H1 (cell line): Measurements from ENCODE around the gene SLX4IP. TPM values are rescaled to one million over a fixed set of nuclear protein-coding genes. Genes with fewer than 3 reads are reported as not detected.

Experiments
- CTCF ChIA-PET: fragments of 300-600 bp; sonication (Branson Sonifier 250); formaldehyde crosslinking; loops from one replicate; lab custom pipeline; 2021; ENCODE audit not compliant: partially characterized antibody; lab: Charles Lee
- POLR2A ChIA-PET: fragments of 300-600 bp; sonication (Branson Sonifier 250); formaldehyde crosslinking; loops from one replicate; lab custom pipeline; 2021; ENCODE audit warnings: inconsistent platforms; ENCODE audit not compliant: partially characterized antibody; lab: Charles Lee
- DNase-seq, 2 experiments: peaks; one replicate each; pipeline versions ENCODE4 v3.0.0 to v3.0.0-alpha.2; 2010 to 2022; ENCODE audit warnings: low spot score in 2 of 2, low read depth in 1 of 2, mixed read lengths in 1 of 2
- FAIRE-seq: peaks from 2 replicates; lab custom pipeline; 2011; peaks lifted over from hg19 to GRCh38; lab: Jason Lieb, UNC
- H2AFZ ChIP-seq: 2 replicates; pipeline ENCODE4 v1.8.1; 2012; ENCODE audit warnings: low read length, inconsistent platforms
- H2AK5ac ChIP-seq: 2 replicates; pipeline ENCODE4 v1.6.1; 2013; ENCODE audit warnings: low read depth, low read length
- H2BK120ac ChIP-seq: replicated peaks from 2 replicates; pipeline ENCODE3; 2013; ENCODE audit warnings: low read depth, low read length, inconsistent platforms
- H2BK12ac ChIP-seq: 2 replicates; pipeline ENCODE4 v1.6.1; 2013; ENCODE audit warnings: low read depth, low read length
- H2BK15ac ChIP-seq: 2 replicates; pipeline ENCODE4 v1.6.1; 2013; ENCODE audit warnings: low read length
- H2BK20ac ChIP-seq: 2 replicates; pipeline ENCODE4 v1.6.1; 2013; ENCODE audit warnings: low read length
- H2BK5ac ChIP-seq: 2 replicates; pipeline ENCODE4 v1.6.1; 2013; ENCODE audit warnings: low read depth, low read length
- H3K14ac ChIP-seq: 2 replicates; pipeline ENCODE4 v1.6.1; 2013; ENCODE audit warnings: inconsistent platforms; ENCODE audit not compliant: insufficient read length
- H3K18ac ChIP-seq: 2 replicates; pipeline ENCODE4 v1.6.1; 2013; ENCODE audit warnings: low read length; ENCODE audit errors: extremely low read depth
- H3K23ac ChIP-seq: 2 replicates; pipeline ENCODE4 v1.6.1; 2013; ENCODE audit warnings: inconsistent platforms; ENCODE audit not compliant: insufficient read length
- H3K23me2 ChIP-seq: 2 replicates; pipeline ENCODE4 v1.6.1; 2013; ENCODE audit warnings: low read depth, low read length
- H3K27ac ChIP-seq: 2 replicates; pipeline ENCODE4 v1.6.1; 2011; ENCODE audit warnings: low read depth, low read length, inconsistent platforms
- H3K27me3 ChIP-seq, 4 experiments: replicated peaks in 1 of 4; 1 replicate in 1 of 4; 2 replicates in 3 of 4; pipeline versions ENCODE4 v1.6.1 to v1.8.1; 2011 to 2013; ENCODE audit warnings: low read length in 3 of 4, mild to moderate bottlenecking in 3 of 4, inconsistent platforms in 2 of 4, mixed read lengths in 2 of 4, moderate library complexity in 1 of 4; ENCODE audit not compliant: control insufficient read depth in 3 of 4, insufficient read depth in 3 of 4; ENCODE audit errors: extremely low read depth in 1 of 4
- H3K36me3 ChIP-seq, 4 experiments: 2 replicates each; pipeline versions ENCODE4 v1.6.1 to v1.8.1; 2011 to 2013; ENCODE audit warnings: mild to moderate bottlenecking in 4 of 4, low read length in 3 of 4, moderate library complexity in 2 of 4, control low read depth in 1 of 4, inconsistent platforms in 1 of 4; ENCODE audit not compliant: insufficient read depth in 4 of 4, control insufficient read depth in 2 of 4
- H3K4ac ChIP-seq: replicated peaks from 2 replicates; pipeline ENCODE3; 2013; ENCODE audit warnings: low read length, low read depth, mixed read lengths, inconsistent platforms; ENCODE audit not compliant: insufficient read length
- H3K4me1 ChIP-seq, 4 experiments: replicated peaks in 1 of 4; 1 replicate in 1 of 4; 2 replicates in 3 of 4; pipeline versions ENCODE4 v1.6.1 to v1.8.1; 2011 to 2013; ENCODE audit warnings: low read length in 3 of 4, inconsistent platforms in 2 of 4, mixed read lengths in 1 of 4; ENCODE audit not compliant: insufficient read depth in 4 of 4, control insufficient read depth in 3 of 4
- H3K4me2 ChIP-seq, 2 experiments: 2 replicates each; pipeline versions ENCODE4 v1.6.1 to v1.8.1; 2011 to 2013; ENCODE audit warnings: low read depth in 2 of 2, low read length in 2 of 2, control low read depth in 1 of 2, inconsistent platforms in 1 of 2, mild to moderate bottlenecking in 1 of 2; ENCODE audit not compliant: insufficient read depth in 1 of 2
- H3K4me3 ChIP-seq, 4 experiments: fragments of 200-600, 300-600 bp in 1 of 4; sonication (generic), shearing (Covaris generic), sonication (Bioruptor Twin) in 1 of 4; 2 replicates each; pipeline versions ENCODE4 v1.5.1 to v1.8.1; 2011 to 2016; ENCODE audit warnings: low read length in 4 of 4, low read depth in 3 of 4, control low read depth in 2 of 4, inconsistent platforms in 2 of 4, mild to moderate bottlenecking in 2 of 4, mixed read lengths in 1 of 4, moderate library complexity in 1 of 4; ENCODE audit not compliant: insufficient read depth in 2 of 4; ENCODE audit errors: extremely low read depth in 1 of 4
- H3K56ac ChIP-seq: replicated peaks from 2 replicates; pipeline ENCODE3; 2013; ENCODE audit warnings: low read depth, mild to moderate bottlenecking, mixed read lengths, low read length, inconsistent platforms; ENCODE audit not compliant: insufficient read length
- H3K79me1 ChIP-seq: 2 replicates; pipeline ENCODE4 v1.6.1; 2013; ENCODE audit warnings: low read depth, low read length, control low read depth
- H3K79me2 ChIP-seq, 2 experiments: 2 replicates each; pipeline versions ENCODE4 v1.6.1 to v1.8.1; 2012 to 2013; ENCODE audit warnings: low read length in 2 of 2, mild to moderate bottlenecking in 2 of 2, inconsistent platforms in 1 of 2; ENCODE audit not compliant: insufficient read depth in 2 of 2, control insufficient read depth in 1 of 2
- H3K9ac ChIP-seq, 4 experiments: replicated peaks in 1 of 4; 1 replicate in 1 of 4; 2 replicates in 3 of 4; pipeline versions ENCODE4 v1.6.1 to v1.8.1; 2011 to 2013; ENCODE audit warnings: low read depth in 3 of 4, low read length in 3 of 4, control low read depth in 2 of 4, mild to moderate bottlenecking in 2 of 4, moderate library complexity in 2 of 4, inconsistent platforms in 1 of 4; ENCODE audit errors: extremely low read depth in 1 of 4
- H3K9me3 ChIP-seq, 2 experiments: 2 replicates each; pipeline versions ENCODE4 v1.6.1 to v1.8.1; 2012 to 2013; ENCODE audit warnings: mild to moderate bottlenecking in 2 of 2, moderate library complexity in 2 of 2, control low read depth in 1 of 2, inconsistent platforms in 1 of 2, low read depth in 1 of 2, low read length in 1 of 2, mixed read lengths in 1 of 2; ENCODE audit not compliant: insufficient read depth in 2 of 2
- H4K20me1 ChIP-seq, 2 experiments: replicated peaks in 1 of 2; 2 replicates each; pipeline versions ENCODE3 to v1.8.1; 2011 to 2013; ENCODE audit warnings: inconsistent platforms in 2 of 2, low read length in 2 of 2, mild to moderate bottlenecking in 1 of 2; ENCODE audit not compliant: insufficient read depth in 2 of 2, control insufficient read depth in 1 of 2
- H4K5ac ChIP-seq: 2 replicates; pipeline ENCODE4 v1.6.1; 2013; ENCODE audit warnings: low read length, low read depth, mixed read lengths, inconsistent platforms; ENCODE audit not compliant: insufficient read length
- H4K8ac ChIP-seq: 2 replicates; pipeline ENCODE4 v1.8.0; 2013; ENCODE audit warnings: mild to moderate bottlenecking, moderate library complexity, low read length, inconsistent platforms; ENCODE audit not compliant: insufficient read depth; ENCODE audit errors: extremely low read depth
- H4K91ac ChIP-seq: replicated peaks from 2 replicates; pipeline ENCODE3; 2013; ENCODE audit warnings: low read length, mixed read lengths, inconsistent platforms; ENCODE audit not compliant: insufficient read length
- CEBPB ChIP-seq: IDR thresholded peaks from 2 replicates; pipeline ENCODE4 v1.6.1; 2012; ENCODE audit warnings: low read depth, low read length
- KDM1A ChIP-seq: fragments of 200-600, 300-600 bp; sonication (generic); IDR thresholded peaks from 2 replicates; pipeline ENCODE4 v1.7.1; 2016; ENCODE audit warnings: mild to moderate bottlenecking, low read length, borderline replicate concordance
- MAFK ChIP-seq: IDR thresholded peaks from 2 replicates; pipeline ENCODE4 v1.6.1; 2012; ENCODE audit warnings: low read depth, mild to moderate bottlenecking, improper control_type of control experiment, low read length
- NANOG ChIP-seq: IDR thresholded peaks from 2 replicates; pipeline ENCODE4 v1.6.1; 2011; ENCODE audit warnings: low read length, low read depth, mild to moderate bottlenecking, inconsistent platforms; ENCODE audit not compliant: insufficient read depth, poor library complexity, severe bottlenecking
- RAD21 ChIP-seq, 2 experiments: IDR thresholded peaks in 1 of 2; conservative IDR thresholded peaks in 1 of 2; 2 replicates each; pipeline ENCODE4 v1.6.1; 2011; ENCODE audit warnings: low read depth in 2 of 2, low read length in 2 of 2, improper control_type of control experiment in 1 of 2, inconsistent platforms in 1 of 2, mild to moderate bottlenecking in 1 of 2, moderate library complexity in 1 of 2
- SP4 ChIP-seq: IDR thresholded peaks from 2 replicates; pipeline ENCODE4 v1.6.1; 2012; ENCODE audit warnings: low read length, inconsistent platforms
- SUZ12 ChIP-seq: fragments of 200-600 bp; sonication (generic); IDR thresholded peaks from 2 replicates; pipeline ENCODE4 v1.6.1; 2012; ENCODE audit warnings: mild to moderate bottlenecking, inconsistent platforms, low read length, moderate library complexity, mixed read lengths
- TBP ChIP-seq: IDR thresholded peaks from 2 replicates; pipeline ENCODE4 v1.6.1; 2011; ENCODE audit warnings: low read depth, low read length, improper control_type of control experiment
- WGBS, 2 experiments: shearing (Covaris generic) in 1 of 2; methylation state at CpG; one replicate each; pipeline versions ENCODE4 v1.1.6 to v1.1.7; 2013 to 2015; ENCODE audit warnings: low lambda C conversion rate in 2 of 2, mixed read lengths in 2 of 2, inconsistent platforms in 1 of 2, low coverage in 1 of 2, missing lambda C conversion rate in 1 of 2; ENCODE audit not compliant: insufficient replicate concordance in 2 of 2, insufficient coverage in 1 of 2, insufficient read length in 1 of 2; ENCODE audit errors: extremely low coverage in 1 of 2, missing lambda C conversion rate in 1 of 2; 5-methylcytosine and 5-hydroxymethylcytosine counted together
- polyA plus RNA-seq, 7 experiments: library from polyadenylated mRNA; depleted of rRNA in 3 of 7; stranded (reverse) in 5 of 7; unstranded in 2 of 7; fragments of >200 nt in 5 of 7; fragments of 200-250 nt in 2 of 7; gene quantifications; 1 replicate in 5 of 7; 2 replicates in 1 of 7; 4 replicates in 1 of 7; pipeline versions ENCODE4 v1.2.1 to v1.2.3, GENCODE V29; 2011 to 2013; ENCODE audit warnings: missing spikeins in 2 of 7, mixed read lengths in 2 of 7
- total RNA-seq: library from RNA; stranded (reverse); fragmentation: NEBNext Ultra II Directional; extraction: Animal tissue kit (Norgen Biotek cat#: 25700); gene quantifications from 2 replicates; pipeline ENCODE4 v1.2.1, GENCODE V29; 2021

SLX4IP gene
- total and polyA plus RNA-seq, 2 of the 8 experiments (the other 6 are each of a cell fraction or from before 2014, with no cell fraction given) = 2.4 to 8.7 TPM

GRCh38 chr20:10557685-10558084 is 122.6 kb downstream of the SLX4IP start:
- Histone ChIP-seq H3K9ac (peak overlapping the region in 1 of 4 experiments; percentile 10; a peak in 1 of 7 replicates), H3K4me3 (no peak overlapping the region), H3K36me3 (no peaks in the 10 kb centered on the region), H4K8ac (no peak overlapping the region), H2BK12ac (peak overlapping the region; percentile 78; the same call in 1 of the 2 replicates), H4K20me1 (no peaks in the 10 kb centered on the region), H3K23ac (no peak overlapping the region), H3K23me2 (no peaks in the 10 kb centered on the region), H3K4me2 (no peak overlapping the region), H3K79me2 (no peaks in the 10 kb centered on the region), H2BK120ac (no peak overlapping the region), H3K4ac (no peak overlapping the region), H2AK5ac (no peak overlapping the region), H3K18ac (0 out of 2 replicates have a peak overlapping the region, but pooled peaks have one; percentile 71), H3K14ac (no peak overlapping the region), H4K91ac (no peak overlapping the region), H3K4me1 (peaks cover 0 to 20% (median 7%) of the 10 kb centered on the region in 4 experiments; a peak in 5 of 7 replicates), H3K56ac (no peak overlapping the region), H3K27me3 (no peaks in the 10 kb centered on the region), H4K5ac (no peak overlapping the region), H3K27ac (no peak overlapping the region), H3K79me1 (no peaks in the 10 kb centered on the region), H3K9me3 (no peaks in the 10 kb centered on the region), H2AFZ (no peak overlapping the region), H2BK5ac (no peak overlapping the region), H2BK20ac (peak overlapping the region; percentile 34; the same call in 1 of the 2 replicates), H2BK15ac (0 out of 2 replicates have a peak overlapping the region, but pooled peaks have one; percentile 85)
- WGBS, 2 experiments = 74% methylated on average over 6 of the region's 6 CpGs; no CpG with 5 or more reads in 1 of the 2 experiments
- ChIA-PET POLR2A (no interaction called here), CTCF (interaction anchor here (0.6 to 2.8 kb wide), 4 partner anchors 9 to 73 kb away, joined by 3 to 6 read pairs (median 4); no protein-coding TSS in a partner anchor)
- DNase-seq (peak in 1 of 2 experiments; percentile 15), FAIRE-seq (no peak)
- TF ChIP-seq SP4 (no peak), KDM1A (no peak), SUZ12 (no peak), CEBPB (no peak), RAD21 (IDR thresholded peaks at IDR 0.05 in 1 of 2, conservative IDR thresholded peaks at IDR 0.05 in 1 of 2; ENCODE audit: low read depth in 2 of 2, low read length in 2 of 2) (no peak), MAFK (0 out of 2 replicates have a peak, but pooled peaks have one; percentile 5), NANOG (no peak), TBP (no peak)
